HG03521 (cell line): Measurements from ENCODE around the gene SNCA.

Experiments used
- ATAC-seq: cut with Tn5 transposase; IDR thresholded peaks from one replicate; pipeline ENCODE4 v1.9.1; 2021; ENCODE audit warnings: mild to moderate bottlenecking, moderate library complexity; ENCODE audit not compliant: unreplicated experiment

Gene SNCA

GRCh38 chr4:89712827-89713226, 124.1 kb downstream of the SNCA start:
- no peak for ATAC-seq

DNA sequence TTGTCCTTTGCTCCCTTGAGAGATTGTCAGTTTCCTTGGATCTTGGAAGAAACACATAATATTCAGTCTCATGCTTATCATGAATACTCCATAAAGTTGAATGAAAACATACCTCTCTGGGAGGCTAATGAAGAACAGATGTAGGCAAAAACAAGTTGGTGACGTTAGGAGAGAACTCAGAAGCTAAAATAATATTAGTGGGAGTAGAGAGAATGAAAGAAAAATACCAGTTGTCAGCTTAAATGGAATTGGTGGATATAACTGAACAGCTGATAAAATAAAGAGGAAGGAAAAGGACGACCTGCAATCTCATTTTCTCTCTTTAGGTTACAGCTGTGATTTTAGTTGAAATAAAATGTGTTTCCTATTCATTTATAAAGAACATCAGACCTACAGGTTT, 124.8 kb downstream of the SNCA start:
- no peak for ATAC-seq

- no peak for ATAC-seq
These were observed 128.0 kb downstream of the SNCA start for GRCh38 chr4:89708903-89709421.

GRCh38 chr4:89707467-89707866, 129.5 kb downstream of the SNCA start:
- no peak for ATAC-seq

DNA sequence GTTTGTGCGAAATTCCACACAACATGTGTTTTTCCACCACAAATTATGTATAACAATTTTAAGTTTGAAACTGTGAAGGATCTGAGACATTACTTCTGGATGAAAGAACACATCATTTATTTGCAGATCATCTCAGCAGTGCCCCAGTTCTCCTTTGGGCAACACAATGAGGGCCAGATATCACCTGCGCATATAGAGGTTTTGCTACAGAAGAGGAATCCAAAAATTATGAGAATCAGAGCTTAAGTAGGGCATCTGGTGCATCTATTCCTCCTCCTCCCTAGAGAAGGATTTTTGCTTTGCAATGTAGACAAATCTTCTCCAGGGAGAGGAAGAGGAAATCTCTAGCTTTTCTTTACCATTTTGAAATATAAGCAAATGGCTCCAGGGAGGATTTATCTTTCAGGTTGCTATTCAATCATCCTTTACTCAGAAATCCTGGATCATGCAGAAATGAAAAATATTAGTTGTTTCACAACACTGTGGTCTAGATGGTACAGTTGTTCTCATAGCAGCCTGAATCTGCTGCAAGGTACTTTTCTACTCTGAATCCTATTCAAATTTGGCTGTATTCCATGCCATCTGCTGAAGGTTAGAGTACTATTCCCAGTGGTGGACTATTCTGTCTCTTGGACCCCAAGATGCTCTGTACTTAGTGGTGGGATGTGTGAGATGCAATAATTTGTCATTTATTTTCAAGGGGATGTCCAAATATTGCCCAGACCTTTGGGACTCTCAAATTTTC, 132.1 kb downstream of the SNCA start:
- ATAC-seq, result no peak

DNA sequence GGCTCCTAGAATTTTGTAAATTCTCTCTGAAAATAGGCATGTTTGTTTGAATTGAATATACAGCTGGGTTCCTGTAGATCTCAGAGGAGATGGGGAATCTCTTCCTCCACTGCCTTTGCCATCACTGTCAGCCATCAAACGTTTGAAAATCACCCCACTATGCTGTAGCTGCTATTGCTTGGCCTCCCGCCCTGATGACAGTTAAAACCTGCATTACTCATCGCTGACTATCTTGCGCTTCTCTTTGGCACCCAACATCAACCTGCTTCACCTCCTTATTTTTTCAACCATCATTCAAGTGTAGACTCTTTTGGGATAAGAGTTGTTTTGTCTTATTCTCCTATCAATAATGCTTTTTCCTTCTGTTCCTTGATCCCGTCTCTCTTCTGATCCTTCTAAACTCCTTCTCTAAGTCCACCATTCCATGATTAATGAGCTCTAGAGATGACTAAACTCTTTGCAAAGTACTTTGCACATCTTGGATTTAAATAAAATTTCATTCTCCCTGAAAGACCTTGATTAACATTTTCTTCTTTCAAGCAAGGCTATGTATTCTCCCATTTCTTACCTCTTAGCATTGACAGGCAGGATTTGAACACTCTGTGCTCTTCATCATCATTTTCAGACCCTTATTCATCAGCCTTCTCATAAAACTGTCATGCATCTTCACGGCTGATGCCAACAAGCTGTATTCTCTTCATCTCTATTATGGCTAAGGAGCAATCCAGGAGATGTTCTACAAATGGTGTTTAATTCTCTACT, 133.0 kb downstream of the SNCA start:
- ATAC-seq, result no peak

DNA sequence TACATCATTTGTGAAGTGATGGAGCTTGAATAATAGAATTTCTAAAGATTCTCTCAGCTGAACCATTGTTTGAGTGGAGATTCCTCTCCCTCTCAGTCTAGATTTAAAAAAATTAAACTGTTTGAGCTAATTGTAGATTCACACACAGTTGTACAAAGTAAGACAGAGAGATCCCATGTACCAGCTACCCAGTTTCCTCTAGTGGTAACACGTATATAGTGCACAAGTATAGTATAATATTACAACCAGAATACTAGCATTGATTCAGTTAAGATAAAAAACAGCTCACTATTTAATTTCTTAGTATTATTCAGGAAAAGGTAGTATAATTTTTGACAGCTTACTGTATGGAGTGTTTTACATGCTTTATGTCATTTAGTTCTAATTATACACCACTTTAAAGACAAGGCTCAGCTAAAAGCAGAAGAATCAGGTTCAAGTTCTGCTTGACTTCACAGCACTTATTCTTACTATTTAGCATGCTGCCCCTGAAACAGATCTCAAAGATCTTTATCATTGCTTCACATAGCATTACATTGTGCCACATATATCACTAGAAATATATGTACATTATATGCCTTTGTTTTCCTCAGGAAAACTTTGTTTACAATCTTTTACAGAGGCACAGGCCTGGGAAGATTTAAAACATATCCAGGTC, 136.1 kb downstream of the SNCA start:
- ATAC-seq, result no peak

- no peak for ATAC-seq
These were observed 151.3 kb downstream of the SNCA start for GRCh38 chr4:89685690-89686089.

DNA sequence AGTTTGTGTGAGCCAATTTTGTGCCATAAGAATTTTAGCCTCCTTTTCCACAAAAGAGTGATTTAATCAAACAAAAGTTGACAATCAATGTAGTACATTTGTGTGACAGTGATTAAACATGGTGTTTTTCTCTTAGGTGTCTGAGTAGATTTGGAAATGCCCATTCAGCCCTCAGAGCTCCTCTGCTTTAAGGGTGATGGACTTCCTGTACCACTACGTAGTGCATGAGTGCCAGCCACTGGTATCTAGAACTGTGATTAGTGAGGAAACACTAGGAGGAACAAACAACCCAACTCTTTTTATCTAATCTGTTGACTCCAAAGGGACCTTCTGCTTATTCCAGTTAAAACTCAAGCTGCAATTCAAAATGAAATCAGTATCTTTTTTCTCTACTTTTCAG, 151.7 kb downstream of the SNCA start:
- no peak for ATAC-seq

GRCh38 chr4:89684536-89684935, 152.4 kb downstream of the SNCA start:
- ATAC-seq, result no peak

- ATAC-seq, result no peak
These were observed 154.2 kb downstream of the SNCA start for GRCh38 chr4:89682808-89683207.

- no peak for ATAC-seq
These were observed 155.3 kb downstream of the SNCA start for GRCh38 chr4:89681671-89682070.

DNA sequence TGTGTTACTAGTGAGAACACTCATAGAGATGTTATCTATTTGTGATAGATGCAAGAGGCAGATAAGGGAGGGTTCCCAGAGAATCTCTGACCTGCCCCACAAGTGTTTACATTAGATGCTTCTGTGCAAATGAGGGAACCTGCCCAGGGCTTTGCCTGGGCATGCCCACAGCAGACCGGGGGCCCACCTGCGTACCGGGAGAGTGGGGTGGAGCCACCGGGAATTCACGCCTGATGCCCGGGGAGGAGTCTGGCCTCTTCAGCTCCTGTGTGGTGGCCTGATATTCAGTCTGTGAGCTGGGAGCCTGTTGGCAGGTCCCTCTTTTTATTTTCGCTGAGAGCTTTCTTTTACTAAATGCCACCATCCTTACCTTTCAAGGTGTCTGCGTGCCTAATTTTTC, 155.7 kb downstream of the SNCA start:
- ATAC-seq, result no peak

DNA sequence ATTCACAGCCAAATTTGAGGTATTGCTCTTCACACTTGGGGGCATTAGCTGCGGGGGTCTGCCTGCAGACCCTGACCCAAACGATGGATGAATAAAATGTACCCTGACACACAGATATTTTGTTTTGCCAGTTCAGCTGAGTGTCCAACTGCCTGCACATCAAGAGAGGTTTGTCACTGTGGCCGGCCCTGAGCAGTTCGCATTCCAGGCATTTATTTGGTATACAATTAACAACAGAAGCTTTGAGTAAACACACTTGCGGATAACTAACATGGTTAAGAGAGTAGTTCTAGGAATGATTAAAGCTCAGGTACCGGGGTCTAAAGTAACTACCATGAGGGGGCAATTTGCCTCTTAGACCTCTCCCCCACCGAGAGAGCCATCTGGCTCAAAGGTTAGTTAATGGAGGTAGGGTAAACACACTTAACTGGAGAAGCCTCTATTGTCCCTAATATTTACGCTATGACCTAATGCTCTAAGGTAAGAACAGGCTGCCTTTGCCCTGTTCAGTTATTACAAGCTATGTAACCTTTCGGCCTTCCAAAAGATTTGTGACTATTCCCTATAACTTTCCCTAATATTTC, 162.0 kb downstream of the SNCA start:
- ATAC-seq, result no peak
